HCT116 (cell line): ENCODE results near the gene SLC12A8. TPM values are rescaled to one million over a fixed set of nuclear protein-coding genes. Genes with fewer than 3 reads are reported as not detected.

Source experiments
- ATAC-seq: fragments of 200-7000 bp; cut with Tn5 transposase; 2 replicates; pipeline ENCODE4 v1.9.1; 2020; ENCODE audit warnings: mild to moderate bottlenecking, moderate library complexity
- BruUV-seq: library from RNA; stranded (reverse); fragments of 400-500 nt; replicated peaks from 2 replicates; lab custom pipeline; 2021; lab: Mats Ljungman, UMichigan
- CTCF ChIA-PET: fragments of 300-600 bp; sonication (Branson Sonifier 250); formaldehyde crosslinking; loops from one replicate; lab custom pipeline; 2021; ENCODE audit warnings: antibody characterized with exemption; lab: Charles Lee
- POLR2A ChIA-PET: fragments of 300-600, 350-600 bp; sonication (Branson Sonifier 250); formaldehyde crosslinking; loops from one replicate; lab custom pipeline; 2021; ENCODE audit warnings: antibody characterized with exemption; lab: Charles Lee
- RAD21 ChIA-PET, 2 experiments: fragments of 300-600 bp; sonication (Branson Sonifier 250); formaldehyde crosslinking; loops; one replicate each; lab custom pipeline; 2023; ENCODE audit warnings: low total read pairs in 2 of 2; ENCODE audit not compliant: uncharacterized antibody in 2 of 2, unreplicated experiment in 2 of 2, low non-redundant PET in 1 of 2; lab: Charles Lee
- DNase-seq: peaks from one replicate; pipeline ENCODE4 v3.0.0-alpha.2; 2010; ENCODE audit warnings: low read depth, low spot score
- H2AFZ ChIP-seq: fragments of 200-600 bp; shearing (Covaris generic), sonication (generic); 2 replicates; pipeline ENCODE4 v1.6.1; 2017; ENCODE audit warnings: low read depth, mixed run types, mixed read lengths, antibody characterized with exemption, low read length; ENCODE audit not compliant: poor library complexity, severe bottlenecking
- H3K27ac ChIP-seq: 2 replicates; pipeline ENCODE4 v1.5.1; 2012; ENCODE audit warnings: low read depth, low read length
- H3K27me3 ChIP-seq: fragments of 200-600 bp; sonication (generic); 2 replicates; pipeline ENCODE4 v1.6.1; 2016; ENCODE audit warnings: mixed run types, low read length, mixed read lengths; ENCODE audit not compliant: insufficient read depth
- H3K36me3 ChIP-seq, 2 experiments: fragments of 200-500 bp in 1 of 2; fragments of 200-600 bp in 1 of 2; sonication (Bioruptor generic) in 1 of 2; sonication (generic) in 1 of 2; 2 replicates each; pipeline versions ENCODE4 v1.5.1 to v1.6.1; 2014 to 2016; ENCODE audit warnings: low read length in 2 of 2, inconsistent platforms in 1 of 2, mixed read lengths in 1 of 2, mixed run types in 1 of 2; ENCODE audit not compliant: insufficient read depth in 2 of 2, control insufficient read depth in 1 of 2
- H3K4me1 ChIP-seq, 2 experiments: fragments of 200-600 bp in 1 of 2; sonication (generic) in 1 of 2; 2 replicates each; pipeline versions ENCODE4 v1.5.1 to v1.6.1; 2012 to 2017; ENCODE audit warnings: low read length in 2 of 2, inconsistent platforms in 1 of 2, mild to moderate bottlenecking in 1 of 2, mixed read lengths in 1 of 2, mixed run types in 1 of 2, moderate library complexity in 1 of 2; ENCODE audit not compliant: insufficient read depth in 2 of 2, control insufficient read depth in 1 of 2
- H3K4me2 ChIP-seq: fragments of 200-600 bp; sonication (generic); 2 replicates; pipeline ENCODE4 v1.6.1; 2017; ENCODE audit warnings: mixed run types, low read length, mixed read lengths
- H3K4me3 ChIP-seq, 2 experiments: fragments of 200-600 bp in 1 of 2; sonication (generic) in 1 of 2; replicated peaks in 1 of 2; 2 replicates each; pipeline ENCODE4 v1.5.1; 2011 to 2016; ENCODE audit warnings: low read length in 2 of 2, control low read depth in 1 of 2, low read depth in 1 of 2, mild to moderate bottlenecking in 1 of 2, mixed read lengths in 1 of 2, mixed run types in 1 of 2
- H3K79me2 ChIP-seq: fragments of 200-600 bp; sonication (generic); 2 replicates; pipeline ENCODE4 v1.6.1; 2017; ENCODE audit warnings: mild to moderate bottlenecking, mixed run types, low read length, moderate library complexity, mixed read lengths; ENCODE audit not compliant: insufficient read depth
- H3K9ac ChIP-seq: fragments of 200-600 bp; sonication (generic); 2 replicates; pipeline ENCODE4 v1.6.1; 2016; ENCODE audit warnings: low read length, mixed read lengths
- H3K9me2 ChIP-seq: fragments of 200-600 bp; sonication (generic), shearing (Covaris generic); 2 replicates; pipeline ENCODE4 v1.6.1; 2017; ENCODE audit warnings: mixed run types, mild to moderate bottlenecking, moderate library complexity; ENCODE audit not compliant: insufficient read depth
- H3K9me3 ChIP-seq, 2 experiments: fragments of 200-500 bp in 1 of 2; fragments of 200-600 bp in 1 of 2; sonication (Bioruptor generic) in 1 of 2; sonication (generic) in 1 of 2; 2 replicates each; pipeline ENCODE4 v1.6.1; 2014 to 2017; ENCODE audit warnings: low read length in 2 of 2, mixed read lengths in 2 of 2, inconsistent platforms in 1 of 2, low read depth in 1 of 2, mild to moderate bottlenecking in 1 of 2, mixed run types in 1 of 2, moderate library complexity in 1 of 2; ENCODE audit not compliant: control insufficient read depth in 1 of 2, insufficient read depth in 1 of 2
- H4K20me1 ChIP-seq: fragments of 200-600 bp; sonication (generic), shearing (Covaris generic); 2 replicates; pipeline ENCODE4 v1.6.1; 2017; ENCODE audit warnings: mixed run types, mild to moderate bottlenecking, moderate library complexity; ENCODE audit not compliant: insufficient read depth
- CBX3 ChIP-seq: IDR thresholded peaks from 2 replicates; pipeline ENCODE4 v1.6.1; 2012; ENCODE audit warnings: low read depth
- EGR1 ChIP-seq: IDR thresholded peaks from 2 replicates; pipeline ENCODE4 v1.6.1; 2012; ENCODE audit warnings: low read depth
- ELF1 ChIP-seq: IDR thresholded peaks from 2 replicates; pipeline ENCODE4 v1.6.1; 2012; ENCODE audit warnings: low read depth, borderline replicate concordance
- EZH2 ChIP-seq: fragments of 200-600 bp; sonication (generic); IDR thresholded peaks from 2 replicates; pipeline ENCODE4 v1.6.1; 2017; ENCODE audit warnings: antibody characterized with exemption, mixed run types
- EZH2phosphoT487 ChIP-seq: fragments of 200-600 bp; IDR thresholded peaks from 2 replicates; pipeline ENCODE4 v1.6.1; 2018; ENCODE audit warnings: antibody characterized with exemption, borderline replicate concordance
- FOSL1 ChIP-seq: IDR thresholded peaks from 2 replicates; pipeline ENCODE4 v1.6.1; 2012; ENCODE audit warnings: low read depth
- JUND ChIP-seq: IDR thresholded peaks from 2 replicates; pipeline ENCODE4 v1.6.1; 2012
- POLR2A ChIP-seq: IDR thresholded peaks from 2 replicates; pipeline ENCODE4 v1.7.0; 2011; ENCODE audit warnings: borderline replicate concordance; ENCODE audit not compliant: insufficient read depth, insufficient read length; ENCODE audit errors: extremely low read depth
- POLR2AphosphoS5 ChIP-seq: IDR thresholded peaks from 2 replicates; pipeline ENCODE4 v1.6.1; 2011; ENCODE audit warnings: mild to moderate bottlenecking, low read depth, low read length, moderate library complexity
- RAD21 ChIP-seq: IDR thresholded peaks from 2 replicates; pipeline ENCODE4 v1.6.1; 2012; ENCODE audit warnings: low read depth, mild to moderate bottlenecking
- REST ChIP-seq: IDR thresholded peaks from 2 replicates; pipeline ENCODE4 v1.6.1; 2012; ENCODE audit warnings: low read depth
- SIN3A ChIP-seq: IDR thresholded peaks from 2 replicates; pipeline ENCODE4 v1.6.1; 2012; ENCODE audit warnings: low read depth
- SP1 ChIP-seq: IDR thresholded peaks from 2 replicates; pipeline ENCODE4 v1.6.1; 2012; ENCODE audit warnings: low read depth
- SRF ChIP-seq: IDR thresholded peaks from 2 replicates; pipeline ENCODE4 v1.6.1; 2012; ENCODE audit warnings: low read depth
- TCF7L2 ChIP-seq: IDR thresholded peaks from 2 replicates; pipeline ENCODE4 v1.7.0; 2011; ENCODE audit warnings: borderline replicate concordance, inconsistent platforms; ENCODE audit not compliant: insufficient read depth, insufficient read length; ENCODE audit errors: extremely low read depth
- YY1 ChIP-seq: IDR thresholded peaks from 2 replicates; pipeline ENCODE4 v1.6.1; 2011; ENCODE audit warnings: low read length, low read depth, moderate library complexity, mild to moderate bottlenecking; ENCODE audit not compliant: insufficient replicate concordance; ENCODE audit errors: extremely low read depth
- ZBTB33 ChIP-seq: IDR thresholded peaks from 2 replicates; pipeline ENCODE4 v1.6.1; 2011; ENCODE audit warnings: mild to moderate bottlenecking, low read length, moderate library complexity; ENCODE audit not compliant: insufficient replicate concordance; ENCODE audit errors: extremely low read depth
- ZFX ChIP-seq: fragments of 450-650 bp; IDR thresholded peaks from 2 replicates; pipeline ENCODE4 v1.6.1; 2017
- intact Hi-C: fragments of 100-400 bp; cut with micrococcal nuclease; formaldehyde crosslinking; loops from 2 replicates; pipeline ENCODE4 v1.10.0; 2022
- total RNA-seq: library from RNA; stranded (reverse); gene quantifications from one replicate; pipeline ENCODE4 v1.2.1, GENCODE V29; 2021; ENCODE audit not compliant: unreplicated experiment
- TF ChIP-seq, protein P1 (sequence below): IDR thresholded peaks from 2 replicates; pipeline ENCODE4 v1.6.1; 2012
- TF ChIP-seq, protein P2 (sequence below): IDR thresholded peaks from 2 replicates; pipeline ENCODE4 v1.6.1; 2012

The SLC12A8 gene
- total RNA-seq, 1 experiment from 2014 or later = 19.9 TPM

GRCh38 chr3:125087768-125088391, 124.7 kb downstream of the SLC12A8 start:
- no peak for TF ChIP-seq RAD21
- no peak for TF ChIP-seq POLR2AphosphoS5
- no peak for TF ChIP-seq SIN3A
- TF ChIP-seq ZBTB33 = no peak
- no peak for TF ChIP-seq JUND
- no peak for TF ChIP-seq ZFX
- no peak for TF ChIP-seq ELF1
- no peak for TF ChIP-seq FOSL1
- TF ChIP-seq EZH2phosphoT487 = no peak
- TF ChIP-seq, protein P1, sequence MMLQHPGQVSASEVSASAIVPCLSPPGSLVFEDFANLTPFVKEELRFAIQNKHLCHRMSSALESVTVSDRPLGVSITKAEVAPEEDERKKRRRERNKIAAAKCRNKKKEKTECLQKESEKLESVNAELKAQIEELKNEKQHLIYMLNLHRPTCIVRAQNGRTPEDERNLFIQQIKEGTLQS = no peak
- no peak for TF ChIP-seq YY1
- TF ChIP-seq CBX3 = no peak
- no peak for TF ChIP-seq POLR2A
- TF ChIP-seq SP1 = no peak
- TF ChIP-seq, protein P2, sequence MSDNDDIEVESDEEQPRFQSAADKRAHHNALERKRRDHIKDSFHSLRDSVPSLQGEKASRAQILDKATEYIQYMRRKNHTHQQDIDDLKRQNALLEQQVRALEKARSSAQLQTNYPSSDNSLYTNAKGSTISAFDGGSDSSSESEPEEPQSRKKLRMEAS = no peak
- TF ChIP-seq SRF = no peak
- no peak for TF ChIP-seq EZH2
- TF ChIP-seq TCF7L2 = no peak
- no peak for TF ChIP-seq REST
- TF ChIP-seq EGR1 = no peak
- TF ChIP-seq, all 23 proteins: peak for 0
- Histone ChIP-seq H3K9me2 (no peaks in the 10 kb centered on the region), H3K9me3 (no peaks in the 10 kb centered on the region), H3K79me2 (no peaks in the 10 kb centered on the region), H3K27me3 (no peaks in the 10 kb centered on the region), H4K20me1 (no peaks in the 10 kb centered on the region), H3K4me1 (peaks cover 0 to 9% of the 10 kb centered on the region in 2 experiments; a peak in 1 of 4 replicates), H3K4me3 (no peak overlapping the region), H3K9ac (no peak overlapping the region), H3K36me3 (peaks cover 0 to 7% of the 10 kb centered on the region in 2 experiments; a peak in 1 of 4 replicates), H2AFZ (no peak overlapping the region), H3K27ac (no peak overlapping the region), H3K4me2 (no peak overlapping the region)
- ChIA-PET CTCF (no interaction called here), POLR2A (no interaction called here), RAD21 (no interaction called here)
- DNase-seq (no peak), ATAC-seq (no peak)
- no TSS peak for BruUV-seq
- intact Hi-C loops = no loop called here
